ENCODE measurements around the gene ANO9.

The ANO9 gene

DNA sequence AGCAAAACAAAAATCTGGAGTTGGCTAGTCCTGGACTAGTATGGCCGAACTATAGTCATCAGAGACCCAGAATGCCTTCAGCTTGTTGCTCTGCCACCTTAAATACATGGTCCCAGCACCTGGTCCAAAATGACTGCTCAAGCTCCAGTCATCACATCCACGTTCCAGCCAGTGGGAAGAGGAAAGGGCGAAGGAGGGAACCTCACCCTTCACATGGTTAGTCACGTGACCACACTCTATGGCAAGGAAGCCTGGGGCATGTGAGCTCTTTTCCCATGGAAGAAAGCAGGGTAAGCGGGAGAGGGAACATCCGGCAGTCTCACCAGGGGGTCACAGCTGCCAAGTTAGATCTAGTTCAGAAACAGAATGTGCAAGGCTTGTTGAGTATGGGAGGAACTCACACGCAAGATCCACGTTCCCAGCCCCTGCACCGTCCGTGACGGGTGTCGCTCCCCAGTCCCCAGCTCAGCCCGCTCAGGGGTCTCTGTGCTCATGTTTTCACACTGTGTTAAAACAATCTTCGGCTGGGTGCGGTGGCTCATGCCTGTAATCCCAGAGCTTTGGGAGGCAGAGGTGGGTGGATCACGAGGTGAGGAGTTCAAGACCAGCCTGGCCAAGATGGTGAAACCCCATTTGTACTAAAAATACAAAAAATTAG, 1.9 kb upstream of the ANO9 start:
- no peak overlapping the region for H3K27ac ChIP-seq
- TF ChIP-seq ZFX (IDR thresholded peaks at IDR 0.05) = no peak
- TF ChIP-seq, protein P1, sequence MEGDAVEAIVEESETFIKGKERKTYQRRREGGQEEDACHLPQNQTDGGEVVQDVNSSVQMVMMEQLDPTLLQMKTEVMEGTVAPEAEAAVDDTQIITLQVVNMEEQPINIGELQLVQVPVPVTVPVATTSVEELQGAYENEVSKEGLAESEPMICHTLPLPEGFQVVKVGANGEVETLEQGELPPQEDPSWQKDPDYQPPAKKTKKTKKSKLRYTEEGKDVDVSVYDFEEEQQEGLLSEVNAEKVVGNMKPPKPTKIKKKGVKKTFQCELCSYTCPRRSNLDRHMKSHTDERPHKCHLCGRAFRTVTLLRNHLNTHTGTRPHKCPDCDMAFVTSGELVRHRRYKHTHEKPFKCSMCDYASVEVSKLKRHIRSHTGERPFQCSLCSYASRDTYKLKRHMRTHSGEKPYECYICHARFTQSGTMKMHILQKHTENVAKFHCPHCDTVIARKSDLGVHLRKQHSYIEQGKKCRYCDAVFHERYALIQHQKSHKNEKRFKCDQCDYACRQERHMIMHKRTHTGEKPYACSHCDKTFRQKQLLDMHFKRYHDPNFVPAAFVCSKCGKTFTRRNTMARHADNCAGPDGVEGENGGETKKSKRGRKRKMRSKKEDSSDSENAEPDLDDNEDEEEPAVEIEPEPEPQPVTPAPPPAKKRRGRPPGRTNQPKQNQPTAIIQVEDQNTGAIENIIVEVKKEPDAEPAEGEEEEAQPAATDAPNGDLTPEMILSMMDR (conservative IDR thresholded peaks at IDR 0.05) = no peak

DNA sequence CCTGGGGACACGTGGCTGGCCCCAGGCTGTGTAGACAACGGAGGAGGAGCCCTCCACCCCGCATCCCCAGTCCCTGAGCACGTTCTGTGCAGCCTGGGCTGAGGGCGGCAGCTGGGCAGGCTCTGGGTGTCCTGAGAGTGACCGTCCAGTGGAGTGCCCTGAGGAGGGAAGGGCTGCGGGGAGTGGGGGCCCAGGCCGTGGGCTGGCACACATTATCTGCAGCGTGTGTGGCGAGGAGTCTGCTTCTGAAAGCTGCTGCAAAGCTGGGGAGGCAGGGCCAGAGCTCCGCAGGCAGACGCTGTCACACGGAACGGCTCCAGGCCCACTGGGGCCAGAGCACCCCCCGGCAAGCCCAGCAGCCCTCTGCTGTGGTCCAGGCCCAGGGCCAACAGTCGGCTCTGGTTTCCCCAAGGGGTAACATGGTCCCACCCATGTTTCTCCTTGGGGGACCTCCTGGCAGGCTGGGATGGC, 835 bp upstream of the ANO9 start:
- no peak overlapping the region for H3K27ac ChIP-seq
- TF ChIP-seq ZFX (IDR thresholded peaks at IDR 0.05) = no peak
- TF ChIP-seq, protein P1 (conservative IDR thresholded peaks at IDR 0.05) = no peak

DNA sequence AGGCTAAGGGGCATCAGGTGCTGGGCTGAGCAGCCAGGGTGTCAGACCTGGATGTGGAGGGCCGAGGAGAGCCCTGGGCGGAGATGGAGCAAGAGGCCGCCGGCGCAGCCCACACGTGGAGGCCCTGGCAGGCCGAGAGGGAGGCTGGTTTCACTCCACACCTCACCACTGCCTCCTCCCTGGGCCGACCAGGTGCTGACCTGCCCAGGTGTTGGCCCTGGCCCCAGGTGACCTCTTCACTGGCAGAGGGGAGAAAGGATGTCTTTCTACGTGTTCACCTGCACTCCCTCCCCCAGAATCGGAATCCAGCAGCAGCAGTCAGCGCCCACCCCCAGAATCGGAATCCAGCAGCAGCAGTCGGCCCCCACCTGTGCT, 781 bp downstream of the ANO9 start:
- TF ChIP-seq, protein P1 (conservative IDR thresholded peaks at IDR 0.05) = no peak
- no peak for TF ChIP-seq ZFX (IDR thresholded peaks at IDR 0.05)

DNA sequence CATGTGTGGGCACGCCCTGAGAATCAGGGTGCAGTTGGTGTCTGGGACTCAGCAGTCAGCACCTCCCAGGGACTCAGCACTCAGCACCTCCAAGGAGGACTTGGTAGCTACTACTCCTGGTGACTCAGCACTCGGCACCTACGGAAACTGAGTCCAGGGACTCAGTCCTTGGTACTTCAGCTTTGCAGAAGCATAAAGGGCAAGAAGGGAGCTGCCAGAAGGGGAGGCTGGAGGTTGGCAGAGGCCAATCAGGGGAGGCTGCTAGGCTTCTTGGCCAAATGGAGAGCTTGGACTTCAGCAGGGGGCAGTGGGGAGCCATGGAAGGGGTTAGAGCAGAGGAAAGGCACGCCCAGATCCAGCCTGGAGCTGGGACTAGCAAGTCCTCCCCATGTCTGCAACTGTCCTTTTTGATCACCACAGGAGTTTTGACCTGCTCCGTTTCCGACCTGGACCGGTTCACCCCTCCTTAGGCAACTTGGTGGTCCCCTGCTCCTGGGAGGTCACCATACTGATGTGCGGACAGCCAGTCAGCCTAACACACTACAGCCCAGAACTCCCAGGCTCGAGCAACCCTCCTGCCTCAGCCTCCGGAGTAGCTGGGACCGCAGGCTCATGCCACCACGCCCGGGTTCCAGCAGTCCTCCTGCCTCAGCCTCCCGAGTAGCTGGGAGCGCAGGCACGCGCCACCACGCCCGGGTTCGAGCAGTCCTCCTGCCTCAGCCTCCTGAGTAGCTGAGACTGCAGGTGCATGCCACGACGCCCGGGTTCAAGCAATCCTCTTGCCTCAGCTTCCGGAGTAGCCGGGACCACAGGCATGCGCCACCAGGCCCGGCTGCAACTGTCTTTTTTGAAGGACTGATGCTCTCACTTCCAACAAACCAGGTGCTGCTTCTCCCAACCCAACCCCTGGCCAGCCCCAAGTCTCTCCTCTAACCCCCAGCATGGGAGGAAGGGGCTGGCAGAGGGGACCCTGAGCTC, 1.5 kb downstream of the ANO9 start:
- TF ChIP-seq, protein P1 (conservative IDR thresholded peaks at IDR 0.05) = no peak
- TF ChIP-seq ZFX (IDR thresholded peaks at IDR 0.05) = no peak
- H3K27ac ChIP-seq = no peak overlapping the region

More for the DNA sequence above, 781 bp downstream of the ANO9 start:
- no peak overlapping the region; the same call in 1 of the 2 replicates for H3K27ac ChIP-seq

DNA sequence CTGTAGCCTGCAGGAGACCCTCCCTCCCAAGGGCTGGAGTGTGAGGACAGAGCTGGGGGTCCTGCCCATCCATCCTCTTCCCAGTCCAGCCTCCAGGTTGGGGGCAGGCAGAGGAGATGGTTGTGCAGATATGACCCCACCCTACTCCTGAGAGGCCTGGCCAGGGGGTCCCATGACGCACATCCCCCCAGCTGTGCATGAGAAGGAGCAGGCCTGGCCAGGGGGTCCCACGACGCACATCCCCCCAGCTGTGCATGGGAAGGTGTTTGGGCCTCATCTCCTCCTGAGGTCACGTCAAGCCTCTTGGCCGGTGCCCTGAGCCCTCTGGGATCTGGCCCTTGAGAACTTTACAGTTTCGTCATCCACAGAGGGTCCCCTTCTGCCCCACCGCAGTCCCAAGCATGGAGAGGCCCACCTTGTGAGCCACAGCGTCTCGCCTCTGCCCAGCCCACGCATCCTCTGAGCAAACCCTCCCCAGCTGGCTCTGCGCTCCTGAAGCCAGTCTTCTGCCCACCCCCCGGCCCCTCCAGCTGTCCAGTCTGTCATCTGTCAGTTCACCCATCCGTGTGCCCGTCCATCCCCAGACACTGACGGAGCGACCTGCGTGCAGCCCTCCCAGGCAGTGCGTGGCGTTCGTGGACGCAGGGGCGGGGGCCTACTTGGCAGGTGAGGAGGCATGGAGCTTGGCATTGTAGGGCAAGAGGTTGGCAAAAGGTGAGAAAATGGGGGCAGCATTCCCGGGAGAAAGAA, 2.3 kb downstream of the ANO9 start:
- TF ChIP-seq ZFX (IDR thresholded peaks at IDR 0.05) = no peak

DNA sequence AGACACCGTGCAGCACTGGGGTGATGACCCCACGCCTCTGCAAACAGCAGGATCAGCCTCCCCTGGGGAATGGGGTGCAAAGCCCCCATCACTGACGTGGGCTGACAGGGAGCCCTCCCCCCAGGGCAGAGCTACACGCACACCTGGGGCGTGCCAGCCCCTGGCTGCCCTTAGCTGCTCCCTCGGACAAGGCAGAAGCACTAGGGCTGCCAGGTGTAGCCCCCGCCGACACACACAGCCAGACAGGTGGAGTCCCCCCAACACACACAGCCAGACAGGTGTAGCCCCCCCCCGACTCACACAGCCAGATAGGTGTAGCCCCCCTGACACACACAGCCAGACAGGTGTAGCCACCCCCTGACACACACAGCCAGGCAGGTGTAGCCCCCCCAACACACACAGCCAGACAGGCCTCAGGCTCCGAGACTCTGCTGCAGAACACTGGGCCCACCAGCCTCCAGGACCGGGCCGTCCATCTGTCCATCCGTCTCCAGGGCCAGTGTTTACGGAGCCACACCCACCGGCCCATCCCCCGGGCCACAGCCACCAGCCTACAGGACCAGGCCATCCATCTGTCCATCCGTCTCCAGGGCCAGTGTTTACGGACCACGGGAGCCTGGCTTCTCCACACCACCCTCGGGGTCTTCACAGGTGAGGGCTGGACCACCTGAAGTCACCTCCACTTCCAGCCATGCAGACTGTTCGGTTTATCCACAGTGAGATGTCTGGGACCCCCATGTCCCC, 3.5 kb downstream of the ANO9 start:
- TF ChIP-seq, protein P1 (conservative IDR thresholded peaks at IDR 0.05) = no peak
- no peak for TF ChIP-seq ZFX (IDR thresholded peaks at IDR 0.05)
- no peak overlapping the region for H3K27ac ChIP-seq

More for the DNA sequence above, 2.3 kb downstream of the ANO9 start:
- H3K27ac ChIP-seq = no peak overlapping the region
